IPS-NIHi7 (cell line): ENCODE measurements around the gene SLC36A4.
"Not testable (repeated sequence)": the region's sequence is repeated elsewhere in the genome, so short reads cannot be mapped to it uniquely, and the experiment has no call there.

Experiments
- DNase-seq: peaks from one replicate; pipeline ENCODE4 v3.0.0; 2012; ENCODE audit warnings: mixed read lengths; ENCODE audit errors: extremely low spot score

Gene SLC36A4

DNA sequence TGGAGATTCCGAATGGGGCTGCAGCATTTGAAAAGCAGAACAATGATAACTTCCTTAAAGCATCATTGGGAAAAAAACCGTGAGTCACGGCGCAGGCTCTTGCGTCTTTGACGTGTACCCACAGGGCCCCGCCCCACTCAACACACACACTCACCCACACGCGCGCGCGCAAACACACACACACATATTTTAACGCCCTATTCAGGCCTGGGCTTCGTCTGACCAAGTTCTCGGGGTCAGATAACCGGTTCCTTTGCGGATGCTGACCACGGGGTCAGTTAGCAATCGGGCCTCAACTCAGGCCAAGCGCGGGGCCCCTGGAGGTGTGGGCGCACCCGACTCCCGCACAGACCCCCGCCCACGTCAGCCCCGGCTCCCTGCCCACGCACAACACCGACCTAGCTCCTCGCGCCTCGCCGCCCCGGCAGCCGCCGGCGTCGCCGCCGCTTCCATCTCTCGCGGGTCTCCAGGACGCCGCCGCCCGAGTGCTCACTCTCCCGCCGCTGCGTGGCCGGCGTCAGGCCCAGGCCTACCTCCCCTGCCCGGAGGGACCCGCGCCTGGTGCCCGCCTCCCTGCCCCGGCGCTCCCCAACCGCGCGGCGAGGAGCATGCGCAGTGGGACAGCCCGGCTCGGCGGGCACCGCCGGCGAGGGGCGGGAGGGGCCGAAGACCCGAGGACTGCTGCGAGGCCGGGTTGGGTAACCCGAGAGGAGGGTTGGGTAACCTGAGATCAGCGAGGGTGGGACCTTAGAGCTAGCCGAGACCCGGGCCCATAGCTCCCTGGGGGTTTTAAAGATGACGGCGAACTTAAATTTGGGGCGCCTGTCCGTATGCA lies at the start of gene SLC36A4:
SLC36A4 (minus strand) TSS at position 612 of the 835 bp plus-strand sequence; CDS start at position 453, 159 bp downstream.
- peak; percentile 95 for DNase-seq

DNA sequence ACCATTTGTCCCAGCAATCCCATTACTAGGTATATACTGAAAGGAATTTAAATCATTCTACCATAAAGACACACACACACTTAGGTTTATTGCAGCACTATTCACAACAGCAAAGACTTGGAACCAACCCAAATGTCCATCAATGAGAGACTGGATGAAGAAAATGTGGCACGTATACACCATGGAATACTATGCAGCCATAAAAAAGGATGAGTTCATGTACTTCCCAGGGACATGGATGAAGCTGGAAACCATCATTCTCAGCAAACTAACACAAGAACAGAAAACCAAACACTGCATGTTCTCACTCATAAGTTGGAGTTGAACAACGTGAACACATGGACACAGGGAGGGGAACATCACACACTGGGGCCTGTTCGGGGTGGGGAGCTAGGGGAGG lies 49.0 kb upstream of the SLC36A4 start:
- not testable (repeated sequence) for DNase-seq

DNA sequence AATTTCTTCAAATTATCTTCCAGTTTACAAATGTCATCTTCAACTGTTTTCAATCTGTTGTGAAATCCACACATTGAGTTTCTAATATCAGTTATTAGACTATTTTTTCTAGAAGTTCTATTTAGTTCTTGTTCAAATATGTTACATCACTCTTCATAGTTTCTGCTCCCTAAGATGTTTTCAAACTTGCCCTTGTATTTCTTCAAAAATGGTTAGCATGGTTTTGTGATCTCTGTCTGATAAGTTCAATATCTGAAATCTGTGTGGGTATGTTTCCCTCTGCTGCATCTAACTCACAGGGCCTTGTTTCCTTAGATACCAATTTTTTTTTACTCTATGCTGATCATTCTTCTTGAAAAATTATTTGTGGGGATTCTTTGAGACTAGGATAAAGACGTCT lies 46.2 kb upstream of the SLC36A4 start:
- DNase-seq: no peak

DNA sequence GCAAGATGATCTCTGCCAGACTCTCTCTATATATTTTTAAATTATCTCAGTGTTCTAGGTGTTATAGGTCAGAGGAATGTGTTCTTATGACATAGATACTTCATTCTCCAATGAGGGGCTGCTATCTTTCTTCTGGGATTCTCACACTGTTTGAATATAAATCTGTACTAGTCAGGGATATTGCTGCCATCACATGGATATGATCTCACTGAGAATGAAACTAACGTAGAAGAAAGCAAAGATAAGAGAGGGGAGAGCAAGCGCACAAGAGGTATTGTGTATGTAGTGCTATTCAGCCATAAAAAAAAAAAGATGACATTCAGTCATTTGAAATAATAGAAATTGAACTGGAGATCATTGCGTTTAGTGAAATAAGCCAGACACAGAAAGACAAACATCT lies 42.2 kb upstream of the SLC36A4 start:
- no peak for DNase-seq

DNA sequence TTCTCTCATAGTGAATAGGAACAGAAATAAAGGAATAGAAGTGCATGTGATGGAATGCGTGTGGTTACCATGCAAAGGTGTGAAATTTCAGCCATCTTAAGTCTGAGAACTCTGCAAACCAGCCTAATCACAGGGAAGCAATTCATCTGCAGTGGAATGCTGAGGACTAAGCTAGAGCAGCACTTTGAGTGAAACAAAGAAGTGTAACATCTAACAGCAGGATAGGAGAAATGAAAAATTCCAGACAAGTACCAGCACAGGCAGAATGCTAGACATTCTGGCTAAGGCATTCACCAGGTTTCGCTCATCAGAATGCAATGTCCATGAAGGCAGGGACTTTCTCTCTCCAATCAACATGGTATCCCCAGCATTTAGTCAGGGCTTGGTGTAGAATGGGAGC lies 41.2 kb upstream of the SLC36A4 start:
- no peak for DNase-seq

DNA sequence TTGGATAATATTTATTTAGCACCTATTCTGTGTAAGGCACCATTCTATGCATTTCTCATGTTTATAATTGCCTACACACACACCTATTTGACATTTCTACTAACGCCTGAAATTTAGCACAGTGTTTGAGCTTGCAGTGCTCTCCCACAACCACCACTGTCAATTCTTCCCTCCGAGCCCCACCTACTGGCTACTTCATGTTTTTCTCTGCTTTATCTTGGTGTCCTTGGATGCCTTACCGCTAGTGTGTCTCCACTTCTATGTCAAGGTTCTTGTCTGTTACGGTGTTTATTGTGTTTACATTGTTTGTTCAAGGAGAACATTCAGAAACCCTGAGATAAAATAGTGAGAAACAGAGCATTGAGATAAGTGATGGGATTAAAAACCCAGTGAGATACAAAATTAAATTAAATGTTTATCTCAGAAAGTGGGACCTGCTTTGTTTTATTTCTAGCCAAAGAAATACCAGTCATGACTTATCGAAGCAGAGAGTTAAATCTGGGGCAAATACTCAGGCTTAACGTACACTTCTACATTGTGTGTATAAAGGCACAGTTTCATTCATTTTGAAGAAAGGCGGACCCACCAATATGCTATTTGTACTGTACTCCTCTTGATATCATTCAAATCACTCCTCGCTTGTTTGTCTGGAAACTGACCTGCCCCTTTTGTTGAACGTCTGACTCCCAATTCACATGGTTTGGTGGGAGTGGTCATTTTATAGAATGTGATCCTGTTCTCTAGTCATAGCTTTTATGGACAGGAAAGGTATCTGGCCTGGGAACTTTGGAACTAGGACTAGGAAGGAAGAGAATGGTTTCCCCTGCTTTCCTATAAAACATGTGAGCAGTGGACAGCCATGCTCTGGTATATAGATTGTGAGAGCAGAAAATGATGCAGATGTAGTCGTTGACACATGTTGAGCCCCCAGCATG lies 39.2 kb upstream of the SLC36A4 start:
- DNase-seq: peak; percentile 58

DNA sequence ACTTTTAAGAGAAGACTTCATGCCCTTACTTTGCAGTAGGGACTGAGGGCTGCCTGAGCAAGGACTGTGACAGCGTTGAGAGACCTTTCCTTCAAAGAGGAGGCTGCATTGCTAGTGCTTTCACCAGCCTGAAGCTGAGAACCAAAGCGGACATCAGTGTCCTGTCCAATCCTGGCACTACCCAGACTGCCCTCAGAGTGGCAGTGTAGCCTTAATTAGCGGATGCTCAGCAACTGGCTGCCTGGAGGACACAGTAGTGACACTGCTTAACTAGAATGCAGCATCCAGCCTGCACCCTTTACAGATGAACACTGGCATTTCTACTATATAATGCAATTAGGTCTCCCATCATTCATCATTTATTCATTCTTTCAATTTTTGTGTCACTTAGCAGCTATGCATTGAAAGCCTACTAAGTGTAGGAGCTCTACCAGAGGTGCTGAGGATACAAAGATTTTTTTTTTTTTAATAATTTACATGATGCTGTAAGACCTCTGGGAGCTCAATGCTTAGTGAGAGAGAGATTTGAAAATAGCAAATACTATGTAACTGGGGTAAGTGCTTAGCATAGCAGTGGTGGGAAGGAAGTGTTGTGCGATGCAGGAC lies 36.9 kb upstream of the SLC36A4 start:
- peak; percentile 76 for DNase-seq

DNA sequence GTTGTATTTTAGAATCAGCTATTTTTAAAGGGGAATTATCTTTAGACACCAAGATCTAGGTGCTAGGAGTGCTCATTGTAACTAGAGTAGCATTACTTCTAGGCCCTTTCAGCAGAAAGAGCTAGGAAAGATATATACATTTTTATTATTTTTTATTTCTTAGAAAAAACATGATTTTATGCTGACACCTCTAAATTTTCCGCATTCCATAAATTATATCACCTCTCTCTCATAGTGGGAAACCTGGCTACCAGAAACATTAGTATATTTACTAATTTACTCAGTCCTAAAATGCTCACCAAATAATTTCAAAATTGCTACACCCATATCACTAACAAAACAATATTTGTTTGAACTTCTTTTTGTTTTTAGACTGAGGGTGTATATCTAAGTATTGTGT lies 32.1 kb upstream of the SLC36A4 start:
- DNase-seq: no peak

DNA sequence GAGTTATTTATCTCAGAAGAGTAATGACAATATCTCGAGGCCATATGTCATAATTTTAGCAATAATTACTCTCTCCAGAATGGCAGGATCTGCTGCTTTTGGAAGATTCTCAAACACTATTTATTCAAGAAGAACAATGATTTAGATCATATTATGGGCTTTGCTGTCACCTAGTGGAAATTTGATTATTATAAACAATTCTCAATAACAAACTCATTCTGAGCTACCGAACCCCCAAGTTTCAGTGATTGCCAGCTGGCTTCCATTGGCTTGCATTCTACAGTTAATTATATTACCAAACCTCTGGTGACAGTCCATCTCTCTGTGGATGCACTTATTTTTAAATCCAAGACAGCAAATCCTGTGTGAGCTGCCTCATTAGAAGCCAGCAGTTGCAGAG lies 27.9 kb upstream of the SLC36A4 start:
- no peak for DNase-seq

DNA sequence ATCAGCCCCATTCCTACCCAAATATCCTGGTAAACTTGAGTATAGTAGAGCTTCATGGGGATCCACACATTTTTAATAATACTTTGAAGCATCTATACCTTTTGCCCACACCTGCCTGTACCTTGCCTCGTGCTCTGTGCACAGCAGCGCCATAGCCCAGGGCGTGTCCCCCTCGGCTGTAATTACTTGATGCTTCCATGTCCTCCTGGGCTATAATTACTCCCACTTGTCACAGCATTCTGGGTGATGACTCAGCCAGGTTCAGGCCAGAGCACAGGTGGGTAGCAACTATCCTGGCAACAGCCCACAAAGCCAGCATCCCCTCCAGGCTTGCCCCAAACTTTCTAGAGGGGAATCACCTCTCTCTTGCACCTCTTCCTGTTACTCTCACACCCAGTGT lies 23.7 kb upstream of the SLC36A4 start:
- DNase-seq: no peak

DNA sequence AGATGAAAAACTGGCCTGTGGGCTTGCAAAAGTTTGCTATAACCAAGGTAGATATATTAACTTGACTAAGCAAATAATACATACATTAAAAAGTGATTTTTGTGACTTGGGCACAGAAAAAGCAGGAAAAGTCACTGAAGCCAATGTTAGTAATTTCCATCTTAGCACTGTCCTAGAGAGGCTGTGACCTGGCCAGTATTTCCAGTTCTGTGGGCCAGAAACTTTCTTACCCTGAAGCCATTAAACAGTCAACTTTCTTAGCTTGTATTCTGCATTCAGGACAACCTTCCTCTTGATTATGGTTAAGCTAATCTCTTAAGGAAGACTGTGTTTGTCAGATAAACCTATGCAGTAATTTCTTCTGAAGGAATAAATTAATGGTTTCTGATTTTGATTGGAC lies 22.3 kb upstream of the SLC36A4 start:
- no peak for DNase-seq

DNA sequence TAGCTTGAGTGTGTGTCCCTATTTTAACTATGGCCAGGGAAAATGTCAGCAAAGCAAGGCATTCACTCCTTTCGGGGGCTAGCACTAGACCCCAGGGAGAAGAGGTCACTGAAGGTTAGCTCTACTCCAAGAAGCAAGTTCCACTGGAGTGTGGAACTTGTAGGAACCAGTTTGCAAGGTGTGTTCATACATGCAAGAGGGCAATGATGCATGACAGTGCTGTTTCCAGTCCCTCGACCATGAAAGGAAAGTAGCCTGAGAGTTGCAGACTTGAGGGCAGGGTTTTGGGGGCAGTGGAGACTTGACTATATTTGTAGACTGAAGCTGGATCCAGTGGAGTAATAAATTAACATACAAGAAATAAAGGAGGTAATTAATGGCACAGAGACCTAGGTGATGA lies 21.6 kb upstream of the SLC36A4 start:
- no peak for DNase-seq

DNA sequence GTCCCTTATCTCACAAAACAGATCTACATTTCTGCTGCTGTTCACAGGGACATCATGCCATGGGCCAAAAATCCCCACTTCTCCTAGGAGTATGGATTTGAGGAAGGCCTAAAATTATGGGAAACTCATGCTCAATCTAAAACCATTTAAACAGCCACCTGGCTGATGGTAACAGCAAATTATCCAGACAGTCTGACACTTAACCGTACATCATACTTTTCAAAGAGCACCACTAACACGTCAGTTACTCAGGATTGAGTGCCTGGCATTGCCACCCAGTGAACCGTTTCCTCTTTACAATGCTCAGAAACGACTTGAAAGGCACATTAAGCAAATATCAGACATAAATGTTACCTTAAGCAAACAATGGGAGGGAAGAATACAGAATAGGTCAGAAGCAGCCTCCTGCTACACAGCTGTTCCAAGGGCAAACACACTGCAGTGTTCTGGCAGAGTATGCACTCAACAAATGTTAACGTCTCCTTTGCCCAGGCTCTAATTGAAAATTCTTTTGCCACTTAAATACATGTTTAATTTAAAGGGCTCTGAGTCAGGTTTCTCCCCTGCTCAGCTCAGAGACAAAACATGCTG lies 18.8 kb upstream of the SLC36A4 start:
- no peak for DNase-seq

DNA sequence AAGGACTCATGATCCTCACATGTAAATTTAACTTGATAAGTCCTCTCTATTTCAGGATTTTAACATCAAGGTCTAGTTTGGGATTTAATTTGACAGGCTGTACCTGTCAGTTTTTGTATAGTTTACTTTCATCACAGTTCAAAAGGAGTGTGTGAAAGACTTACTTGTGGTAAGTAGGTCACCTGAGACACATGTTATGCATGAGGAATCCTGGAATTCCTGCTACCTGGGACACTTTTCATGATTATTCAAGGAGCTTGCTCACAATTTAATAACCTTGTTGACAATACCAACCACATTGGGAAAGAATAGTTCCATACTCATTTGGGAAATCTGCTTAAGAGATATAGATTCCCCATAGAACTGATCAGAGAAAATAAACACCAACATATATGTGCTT lies 15.8 kb upstream of the SLC36A4 start:
- no peak for DNase-seq

DNA sequence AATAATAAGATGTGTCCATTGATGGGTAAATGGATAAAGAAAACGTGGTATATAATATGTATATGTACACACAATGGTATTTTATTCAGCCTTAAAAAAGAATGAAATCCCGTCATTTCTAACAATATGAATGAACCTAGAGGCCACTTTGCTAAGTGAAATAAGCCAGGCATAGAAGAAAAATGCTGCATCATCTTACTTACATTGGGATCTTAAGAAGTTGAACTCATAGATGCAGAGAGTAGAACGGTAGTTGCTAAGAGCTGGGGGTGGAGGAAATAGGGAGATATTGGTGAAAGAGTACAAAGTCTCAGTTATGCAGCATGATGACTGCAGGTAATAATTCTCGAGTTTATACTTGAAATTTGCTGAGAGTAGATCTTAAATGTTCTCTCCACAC lies 14.3 kb upstream of the SLC36A4 start:
- DNase-seq: no peak

DNA sequence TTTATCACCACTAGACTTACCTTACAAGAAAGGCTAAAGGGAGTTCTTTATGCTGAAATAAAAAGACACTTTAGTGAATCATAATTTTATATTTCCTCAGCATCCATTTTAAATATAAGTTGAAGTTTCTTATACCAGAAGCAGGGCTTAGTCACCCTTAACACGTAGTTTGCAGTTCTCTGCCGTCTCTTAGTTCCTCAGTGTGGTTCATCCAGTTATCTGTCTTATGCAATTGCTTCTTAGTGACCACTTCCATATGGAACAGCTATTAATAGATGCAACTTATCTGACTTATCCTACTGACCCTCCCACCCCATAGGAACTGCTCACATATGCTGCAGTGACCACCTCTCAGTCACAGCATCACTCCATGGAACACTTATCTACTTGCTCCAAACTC lies 11.7 kb upstream of the SLC36A4 start:
- DNase-seq: no peak

DNA sequence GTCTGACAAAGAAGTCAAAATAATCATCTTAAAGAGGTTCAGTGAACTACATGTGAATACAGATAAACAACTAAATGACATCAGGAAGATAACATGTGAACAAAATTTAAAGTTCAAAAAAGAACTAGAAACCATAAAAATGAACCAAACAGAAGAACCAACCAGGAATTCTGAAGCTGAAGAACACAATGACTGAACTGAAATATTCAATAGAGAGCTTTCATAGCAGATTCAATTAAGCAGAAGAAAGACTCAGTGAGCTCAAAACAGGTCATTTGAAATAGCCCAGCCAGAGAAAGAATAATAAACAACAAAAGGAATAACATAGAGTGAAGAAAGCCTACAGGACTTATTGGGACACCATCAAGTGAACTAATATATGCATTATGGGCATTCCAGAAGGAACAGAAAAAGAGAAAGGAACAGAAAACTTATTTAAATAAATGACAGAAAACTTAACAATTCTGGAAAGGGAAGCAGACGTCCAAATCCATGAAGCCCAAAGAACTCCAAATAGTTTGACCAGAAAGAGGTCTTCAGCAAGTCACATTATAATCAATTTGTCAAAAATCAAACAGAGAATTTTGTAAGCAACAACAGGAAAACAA lies 11.0 kb upstream of the SLC36A4 start:
- no peak for DNase-seq

DNA sequence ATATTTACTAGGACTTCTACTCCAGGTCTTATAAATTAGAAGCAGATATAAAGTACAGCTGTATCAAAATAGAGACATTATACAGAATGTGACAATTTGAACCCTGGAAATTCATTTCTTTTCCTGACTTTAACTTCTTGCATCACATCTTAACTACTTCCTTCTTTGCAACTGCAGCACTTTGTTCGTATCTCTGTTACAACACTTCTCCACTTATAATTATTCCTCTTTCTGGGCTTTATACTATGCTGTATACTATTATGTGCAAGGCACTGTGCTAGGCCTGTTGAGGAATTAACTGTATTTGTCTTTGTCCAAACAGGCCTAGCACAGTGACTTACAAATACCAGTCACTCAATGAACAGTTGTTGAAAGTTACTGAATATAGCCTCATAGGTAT lies 1.8 kb upstream of the SLC36A4 start:
- no peak for DNase-seq

DNA sequence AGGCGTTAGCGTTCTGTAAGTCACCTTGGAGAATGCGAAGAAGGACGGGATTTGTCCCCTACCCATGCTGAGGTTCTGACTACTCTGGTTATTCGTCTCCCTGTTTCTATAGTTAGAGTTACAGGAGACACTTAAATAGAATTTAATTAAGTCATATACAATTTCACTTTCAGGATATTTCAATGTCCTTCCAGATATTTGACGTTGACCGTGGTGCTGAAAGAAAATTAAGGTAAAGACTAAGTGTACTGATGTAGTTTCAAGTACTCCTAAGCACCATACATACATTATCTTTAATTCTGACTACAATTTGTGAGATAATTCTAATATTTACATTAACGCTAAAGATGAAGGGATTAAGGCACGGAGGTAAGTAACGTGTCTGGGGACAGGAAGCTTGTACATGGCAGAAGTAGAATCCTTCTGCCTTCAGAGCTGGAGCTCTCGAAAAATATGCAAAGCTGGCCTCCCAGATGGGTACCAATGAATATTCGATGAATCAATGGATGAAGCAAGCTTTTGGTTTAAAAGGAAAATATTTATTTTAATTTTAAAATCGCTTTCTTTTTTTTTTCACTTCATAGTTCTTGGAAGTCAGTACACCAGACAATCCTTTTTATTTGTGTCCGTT lies 539 bp upstream of the SLC36A4 start:
- DNase-seq: no peak

DNA sequence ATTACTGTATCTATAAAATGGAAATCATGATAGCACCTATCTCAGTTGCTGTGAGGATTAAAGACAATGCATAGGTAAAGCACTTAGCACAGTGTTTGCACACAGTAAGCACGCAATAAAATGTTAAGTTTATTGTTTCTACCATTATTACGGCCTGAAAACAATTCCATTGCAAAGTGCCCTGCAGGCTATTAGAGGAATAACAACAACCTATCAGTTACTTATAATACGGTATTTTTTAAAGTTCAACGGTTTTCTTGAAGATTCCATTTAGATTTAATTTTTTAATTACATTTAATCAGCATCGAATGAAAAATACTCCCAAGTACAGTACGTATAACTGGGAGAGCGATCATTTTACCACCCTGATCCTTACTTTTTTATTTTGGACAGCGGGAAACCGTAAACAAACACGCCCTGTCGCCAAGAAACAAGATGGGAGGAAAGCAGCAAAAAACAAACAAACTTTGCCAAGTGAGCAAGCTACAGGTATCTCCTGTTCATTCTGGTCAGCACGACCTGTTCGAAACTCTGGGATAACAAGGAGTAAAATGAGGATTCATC lies 893 bp downstream of the SLC36A4 start:
- DNase-seq: peak; percentile 13
